Right ventricle myocardium superior (tissue), 1 donor: ENCODE data around the gene GPRC5C. TPM values are rescaled to one million over a fixed set of nuclear protein-coding genes. Genes with fewer than 3 reads are reported as not detected.
"Not testable (repeated sequence)": the region's sequence is repeated elsewhere in the genome, so short reads cannot be mapped to it uniquely, and the experiment has no call there.

Experiments
- ATAC-seq: fragments of 200-7000 bp; cut with Tn5 transposase; one replicate; pipeline ENCODE4 v1.9.1; 2020; ENCODE audit warnings: mild to moderate bottlenecking; ENCODE audit not compliant: poor library complexity
- DNase-seq: peaks from one replicate; pipeline ENCODE4 v3.0.0-alpha.2; 2020
- intact Hi-C: fragments of 100-400 bp; cut with DNase I; formaldehyde crosslinking; loops from one replicate; pipeline ENCODE4 v1.11.2; 2022
- total RNA-seq: library from RNA; stranded (reverse); fragmentation: NEBNext Ultra II Directional; extraction: Animal tissue kit (Norgen Biotek cat#: 25700); gene quantifications from one replicate; pipeline ENCODE4 v1.2.1, GENCODE V29; 2021
- donor health status: DM: no; HTN: yes; CAD: no; lungs with severe emphysema.

GPRC5C gene
- total RNA-seq, 1 donor from 2014 or later: 30.5 TPM

- DNase-seq (no peak), ATAC-seq (no peak)
- intact Hi-C loops: no loop called here
Measured at GRCh38 chr17:74480290-74480689, 48.4 kb downstream of the GPRC5C start.

- intact Hi-C loops: no loop called here
- DNase-seq (no peak), ATAC-seq (no peak)
Measured at GRCh38 chr17:74481621-74482020, 49.7 kb downstream of the GPRC5C start.

- ATAC-seq: no peak
- intact Hi-C loops: no loop called here
- DNase-seq: no peak
Measured at GRCh38 chr17:74484066-74484465, 52.2 kb downstream of the GPRC5C start.

GRCh38 chr17:74485022-74485743 lies 53.3 kb downstream of the GPRC5C start:
- DNase-seq: no peak
- no peak for ATAC-seq
- intact Hi-C loops: no loop called here

- no peak for DNase-seq
- ATAC-seq: no peak
- intact Hi-C loops: no loop called here
Measured at GRCh38 chr17:74485841-74486240, 54.0 kb downstream of the GPRC5C start.

DNA sequence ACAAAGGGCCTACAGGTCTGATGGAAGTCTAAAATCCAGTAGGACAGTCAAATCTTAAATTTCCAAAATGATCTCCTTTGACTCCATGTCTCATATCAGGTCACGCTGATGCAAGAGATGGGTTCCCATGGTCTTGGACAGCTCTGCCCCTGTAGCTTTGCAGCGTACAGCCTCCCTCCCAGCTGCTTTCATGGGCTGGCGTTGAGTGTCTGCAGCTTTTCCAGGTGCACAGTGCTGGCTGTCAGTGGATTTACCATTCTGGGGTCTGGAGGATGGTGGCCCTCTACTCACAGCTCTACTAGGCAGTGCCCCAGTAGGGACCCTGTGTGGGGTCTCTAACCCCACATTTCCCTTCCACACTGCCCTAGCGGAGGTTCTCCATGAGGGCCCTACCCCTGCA lies 56.4 kb downstream of the GPRC5C start:
- not testable (repeated sequence) for ATAC-seq, DNase-seq

DNA sequence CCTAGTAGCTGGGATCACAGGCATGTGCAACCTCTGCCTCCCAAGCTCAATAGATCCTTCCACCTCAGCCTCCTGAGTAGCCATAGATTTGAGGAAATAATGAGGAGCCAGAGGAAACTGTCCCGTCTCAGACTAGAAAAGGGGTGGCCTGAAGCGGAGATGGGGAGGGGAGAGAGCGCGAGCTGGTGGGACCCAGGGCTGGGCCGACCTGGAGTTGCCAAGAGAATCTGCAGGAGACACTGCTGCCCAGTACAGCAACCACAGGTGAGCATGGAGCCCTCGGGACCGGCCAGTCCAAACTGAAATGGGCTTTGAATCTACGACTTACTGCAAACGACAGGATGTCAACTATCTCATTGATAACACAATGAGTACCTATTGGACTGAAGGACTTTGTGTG lies 58.8 kb downstream of the GPRC5C start:
- intact Hi-C loops: loop anchor here (5.0 to 10.0 kb wide), 2 partner anchors 123 to 186 kb away; partner anchors contain the start of gene GPR142
- ATAC-seq: no peak
- no peak for DNase-seq

More for the DNA sequence above, 56.4 kb downstream of the GPRC5C start:
- intact Hi-C loops: not testable (repeated sequence)

DNA sequence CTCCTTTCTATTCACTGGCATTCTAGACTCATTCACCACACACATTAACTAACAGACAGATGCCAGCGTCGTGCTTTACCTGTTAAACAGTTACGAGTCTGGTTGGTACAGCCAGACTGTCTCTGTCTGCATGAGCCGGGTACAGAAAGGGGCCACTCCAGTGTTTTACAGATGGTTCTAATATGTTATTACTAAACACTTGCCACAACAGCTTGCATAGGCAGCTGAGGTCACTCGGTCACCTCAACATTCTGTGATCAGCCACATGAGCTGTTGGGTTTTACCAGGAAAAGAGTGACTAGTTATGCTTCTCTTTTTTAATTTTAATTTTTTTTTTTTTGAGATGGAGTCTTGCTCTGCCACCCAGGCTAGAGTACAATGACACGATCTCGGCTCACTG lies 59.7 kb downstream of the GPRC5C start:
- DNase-seq (no peak), ATAC-seq (no peak)
- intact Hi-C loops: loop anchor here (5.0 to 10.0 kb wide), 2 partner anchors 124 to 187 kb away; partner anchors contain the start of gene GPR142

DNA sequence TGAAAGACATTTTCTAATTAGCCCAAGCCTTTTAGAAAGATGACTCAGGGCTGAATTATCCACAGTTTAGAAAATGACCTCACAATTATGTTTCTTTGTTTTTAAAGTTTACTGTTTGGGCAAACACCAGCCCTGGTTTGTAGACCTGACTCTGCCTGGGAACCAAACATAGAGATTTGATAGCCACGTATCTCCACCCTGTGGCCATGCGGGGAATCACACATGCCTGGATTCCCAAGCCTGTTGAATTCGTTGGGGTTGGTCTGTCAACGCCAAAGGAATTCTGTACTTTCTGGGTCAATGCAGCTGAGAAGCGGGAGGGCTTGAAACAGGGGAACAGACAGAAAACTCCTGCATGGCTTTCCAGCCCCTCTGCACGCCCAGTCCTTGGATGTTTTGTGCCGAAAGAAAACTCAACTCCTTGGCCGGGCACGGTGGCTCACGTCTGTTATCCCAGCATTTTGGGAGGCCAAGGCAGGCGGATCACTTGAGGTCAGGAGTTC lies 61.5 kb downstream of the GPRC5C start:
- ATAC-seq (peak; percentile 79), DNase-seq (peak; percentile 80)
- intact Hi-C loops: loop anchor here (5.0 to 10.0 kb wide), 2 partner anchors 126 to 189 kb away; partner anchors contain the start of gene GPR142

Other genes starting within 250 kb of the GPRC5C start
- 691 TPM for gene RPL38, start 228.4 kb upstream of the GPRC5C start, total RNA-seq
- gene TTYH2, start 218.5 kb upstream of the GPRC5C start, total RNA-seq: 41.8 TPM
- gene DNAI2, start 157.9 kb upstream of the GPRC5C start, total RNA-seq: not detected
- gene KIF19, start 105.9 kb upstream of the GPRC5C start, total RNA-seq: 0.22 TPM
- gene BTBD17, start 70.2 kb upstream of the GPRC5C start, total RNA-seq: not detected
- not detected for gene GPR142, start 64.6 kb upstream of the GPRC5C start, total RNA-seq
- gene CD300A, start 34.5 kb downstream of the GPRC5C start, total RNA-seq: 1.7 TPM
- gene CD300LB, start 99.4 kb downstream of the GPRC5C start, total RNA-seq: 0.16 TPM
- gene CD300C, start 114.0 kb downstream of the GPRC5C start, total RNA-seq: 1.00 TPM
- gene CD300H, start 135.4 kb downstream of the GPRC5C start, total RNA-seq: not detected
- not detected for gene CD300LD, start 160.2 kb downstream of the GPRC5C start, total RNA-seq
- gene CD300E, start 191.7 kb downstream of the GPRC5C start, total RNA-seq: 0.38 TPM